ENCODE measurements around the gene GTPBP10. TPM values are rescaled to one million over a fixed set of nuclear protein-coding genes. Genes with fewer than 3 reads are reported as not detected.

Gene GTPBP10
- polyA plus RNA-seq, 4 donors = 5.4 to 21.6 (median 11.1) TPM

DNA sequence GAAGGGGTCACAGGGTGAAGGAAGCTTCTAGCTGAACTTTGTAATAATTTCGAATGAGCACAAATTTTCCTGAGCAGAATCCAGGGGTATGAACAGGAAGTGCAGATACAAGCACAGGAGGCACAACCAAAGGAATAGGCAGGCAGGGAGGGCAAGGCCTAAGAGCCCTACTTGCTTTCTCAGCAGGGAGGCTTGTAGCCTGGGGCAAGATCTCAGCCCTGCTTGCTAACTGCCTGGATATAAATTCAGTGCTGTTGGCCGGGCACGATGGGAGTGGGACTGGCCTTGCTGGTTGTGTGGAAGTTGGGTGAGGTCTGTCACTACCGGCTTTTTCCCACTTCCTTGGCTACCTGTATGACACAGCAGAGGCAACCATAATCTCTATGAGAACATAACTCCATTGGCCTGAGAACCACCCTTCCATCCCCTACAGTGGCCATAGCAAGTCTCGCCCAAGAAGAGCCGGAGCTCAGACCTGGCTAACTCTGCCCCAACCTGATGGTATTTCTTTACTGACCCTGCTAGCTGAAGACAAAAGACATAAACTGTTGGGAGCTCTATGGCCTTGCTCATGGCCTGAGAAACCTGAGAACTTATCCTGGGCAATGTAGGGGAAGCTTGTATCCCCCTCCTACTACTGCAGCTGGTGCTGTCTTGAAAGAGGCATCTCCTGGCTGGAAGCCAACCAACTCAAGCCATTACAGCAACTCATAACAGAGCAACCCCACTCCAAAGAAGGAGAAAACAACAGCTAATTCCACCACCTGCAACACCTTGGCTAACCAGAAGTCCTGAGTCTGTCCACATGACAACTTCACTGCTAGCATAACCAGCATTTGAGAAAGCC lies 84.3 kb downstream of the GTPBP10 start:
- Histone ChIP-seq H3K27me3 (ENCODE audit: control insufficient read depth in 3 of 3, insufficient read depth in 3 of 3, low read length in 3 of 3) (no peaks in the 10 kb centered on the region), H3K27ac (ENCODE audit: low read depth in 1 of 3, low read length in 2 of 3) (no peak overlapping the region), H3K36me3 (ENCODE audit: control insufficient read depth in 3 of 3, insufficient read depth in 2 of 3, low read depth in 1 of 3, low read length in 3 of 3) (no peaks in the 10 kb centered on the region), H3K4me3 (ENCODE audit: low read depth in 1 of 3, low read length in 3 of 3) (no peak overlapping the region), H3K4me1 (ENCODE audit: control insufficient read depth in 3 of 3, insufficient read depth in 2 of 3, low read depth in 1 of 3, low read length in 2 of 3) (no peaks in the 10 kb centered on the region), H3K9me3 (ENCODE audit: control insufficient read depth in 2 of 2, insufficient read depth in 1 of 2, low read depth in 1 of 2, low read length in 1 of 2) (peaks cover 0 to 17% of the 10 kb centered on the region in 2 donors)
- no peak for FAIRE-seq
- 82 to 93% (median 90%) methylated on average over 6 of the region's 6 CpGs for WGBS, 3 donors
- DNase-seq = no peak

DNA sequence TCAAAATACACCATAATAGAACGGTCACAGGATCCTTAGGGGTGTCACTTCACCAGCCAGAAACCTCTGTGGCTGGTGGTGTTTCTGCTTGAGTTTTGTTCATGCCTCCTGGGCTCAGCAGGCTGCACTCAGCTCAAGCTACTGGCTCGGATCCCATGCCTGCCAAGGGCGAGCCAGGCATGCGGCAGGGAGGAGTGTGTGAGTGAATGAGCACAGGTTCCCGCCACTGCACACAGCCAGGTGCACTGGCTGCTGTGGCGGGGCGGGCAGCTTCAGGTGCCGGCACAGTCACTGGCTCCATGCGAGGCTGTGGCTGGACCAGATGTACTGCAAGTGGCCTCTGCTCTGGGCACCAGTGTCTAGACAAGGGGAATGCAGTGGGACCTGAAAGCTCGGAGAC lies 86.2 kb downstream of the GTPBP10 start:
- H3K4me3 ChIP-seq (ENCODE audit: low read depth in 1 of 3, low read length in 3 of 3) = no peak overlapping the region
- WGBS, 3 donors = 63 to 69% (median 66%) methylated on average over 5 to 10 of the region's 10 CpGs
- DNase-seq (no peak), FAIRE-seq (no peak)
- H3K4me1 ChIP-seq (ENCODE audit: control insufficient read depth in 3 of 3, insufficient read depth in 2 of 3, low read depth in 1 of 3, low read length in 2 of 3) = no peaks in the 10 kb centered on the region
- H3K36me3 ChIP-seq (ENCODE audit: control insufficient read depth in 3 of 3, insufficient read depth in 2 of 3, low read depth in 1 of 3, low read length in 3 of 3) = no peaks in the 10 kb centered on the region
- H3K9me3 ChIP-seq (ENCODE audit: control insufficient read depth in 2 of 2, insufficient read depth in 1 of 2, low read depth in 1 of 2, low read length in 1 of 2) = peaks cover 0 to 17% of the 10 kb centered on the region in 2 donors
- no peak overlapping the region for H3K27ac ChIP-seq (ENCODE audit: low read depth in 1 of 3, low read length in 2 of 3)
- no peaks in the 10 kb centered on the region for H3K27me3 ChIP-seq (ENCODE audit: control insufficient read depth in 3 of 3, insufficient read depth in 3 of 3, low read length in 3 of 3)

DNA sequence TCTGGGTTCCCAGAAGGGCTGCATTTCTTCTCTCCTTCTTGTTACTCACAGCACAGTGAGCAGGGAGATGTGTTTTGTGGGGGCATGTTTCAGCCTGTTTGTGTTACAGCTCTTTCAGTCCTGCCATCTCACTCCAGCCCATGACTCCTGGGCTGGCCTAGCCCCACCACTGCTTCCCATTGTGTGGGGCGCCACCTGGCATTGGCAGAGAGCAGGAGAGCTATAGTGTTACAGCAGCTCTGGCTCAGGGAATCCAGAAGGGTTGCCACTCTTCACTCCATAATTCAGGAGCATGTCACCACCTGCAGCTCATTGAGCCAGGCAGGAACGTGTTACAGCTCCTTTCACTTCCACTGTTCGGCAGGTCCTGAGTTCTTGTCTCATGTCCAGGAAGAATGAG lies 86.7 kb downstream of the GTPBP10 start:
- no peaks in the 10 kb centered on the region for H3K27me3 ChIP-seq (ENCODE audit: control insufficient read depth in 3 of 3, insufficient read depth in 3 of 3, low read length in 3 of 3)
- peaks cover 0 to 19% of the 10 kb centered on the region in 2 donors for H3K9me3 ChIP-seq (ENCODE audit: control insufficient read depth in 2 of 2, insufficient read depth in 1 of 2, low read depth in 1 of 2, low read length in 1 of 2)
- FAIRE-seq = no peak
- no peak for DNase-seq
- no peaks in the 10 kb centered on the region for H3K36me3 ChIP-seq (ENCODE audit: control insufficient read depth in 3 of 3, insufficient read depth in 2 of 3, low read depth in 1 of 3, low read length in 3 of 3)
- 77 to 98% (median 82%) methylated on average over 3 of the region's 3 CpGs for WGBS, 3 donors
- H3K27ac ChIP-seq (ENCODE audit: low read depth in 1 of 3, low read length in 2 of 3) = no peak overlapping the region
- H3K4me1 ChIP-seq (ENCODE audit: control insufficient read depth in 3 of 3, insufficient read depth in 2 of 3, low read depth in 1 of 3, low read length in 2 of 3) = no peaks in the 10 kb centered on the region
- H3K4me3 ChIP-seq (ENCODE audit: low read depth in 1 of 3, low read length in 3 of 3) = no peak overlapping the region

Other genes with a start within 250 kb of the GTPBP10 start
- gene STEAP1, start 192.2 kb upstream of the GTPBP10 start, polyA plus RNA-seq = 10 to 100 TPM in 2 of 4 donors, 1 to 10 TPM in 1, under 1 TPM in 1; 0.67 to 25.4 (median 8.1) TPM
- 10 to 100 TPM in 1 of 4 donors, 1 to 10 TPM in 3; 2.2 to 16.0 (median 4.5) TPM for gene STEAP2, start 135.0 kb upstream of the GTPBP10 start, polyA plus RNA-seq
- gene CFAP69, start 101.5 kb upstream of the GTPBP10 start, polyA plus RNA-seq = 1 to 10 TPM; 1.0 to 4.9 (median 4.2) TPM
- under 1 TPM in 1 of 4 donors, not detected in 3; 0.04 TPM for gene FAM237B, start 25.4 kb upstream of the GTPBP10 start, polyA plus RNA-seq
- 10 to 100 TPM in 3 of 4 donors, 1 to 10 TPM in 1; 9.7 to 39.9 (median 22.0) TPM for gene CLDN12, start 56.7 kb downstream of the GTPBP10 start, polyA plus RNA-seq
- not detected for gene PTTG1IP2, start 122.9 kb downstream of the GTPBP10 start, polyA plus RNA-seq
- gene CDK14, start 249.6 kb downstream of the GTPBP10 start, polyA plus RNA-seq = 1 to 10 TPM in 3 of 4 donors, not detected in 1; 1.1 to 6.3 (median 2.0) TPM